RPMI8226 (cell line): ENCODE data around the gene IQCF5.
"Not testable (repeated sequence)": the region's sequence is repeated elsewhere in the genome, so short reads cannot be mapped to it uniquely, and the experiment has no call there.

ENCODE experiments used
- DNase-seq: peaks from one replicate; pipeline ENCODE4 v3.0.0-alpha.2; 2015

The IQCF5 gene

GRCh38 chr3:51862886-51863285, 12.5 kb downstream of the IQCF5 start:
- DNase-seq, result no peak

DNA sequence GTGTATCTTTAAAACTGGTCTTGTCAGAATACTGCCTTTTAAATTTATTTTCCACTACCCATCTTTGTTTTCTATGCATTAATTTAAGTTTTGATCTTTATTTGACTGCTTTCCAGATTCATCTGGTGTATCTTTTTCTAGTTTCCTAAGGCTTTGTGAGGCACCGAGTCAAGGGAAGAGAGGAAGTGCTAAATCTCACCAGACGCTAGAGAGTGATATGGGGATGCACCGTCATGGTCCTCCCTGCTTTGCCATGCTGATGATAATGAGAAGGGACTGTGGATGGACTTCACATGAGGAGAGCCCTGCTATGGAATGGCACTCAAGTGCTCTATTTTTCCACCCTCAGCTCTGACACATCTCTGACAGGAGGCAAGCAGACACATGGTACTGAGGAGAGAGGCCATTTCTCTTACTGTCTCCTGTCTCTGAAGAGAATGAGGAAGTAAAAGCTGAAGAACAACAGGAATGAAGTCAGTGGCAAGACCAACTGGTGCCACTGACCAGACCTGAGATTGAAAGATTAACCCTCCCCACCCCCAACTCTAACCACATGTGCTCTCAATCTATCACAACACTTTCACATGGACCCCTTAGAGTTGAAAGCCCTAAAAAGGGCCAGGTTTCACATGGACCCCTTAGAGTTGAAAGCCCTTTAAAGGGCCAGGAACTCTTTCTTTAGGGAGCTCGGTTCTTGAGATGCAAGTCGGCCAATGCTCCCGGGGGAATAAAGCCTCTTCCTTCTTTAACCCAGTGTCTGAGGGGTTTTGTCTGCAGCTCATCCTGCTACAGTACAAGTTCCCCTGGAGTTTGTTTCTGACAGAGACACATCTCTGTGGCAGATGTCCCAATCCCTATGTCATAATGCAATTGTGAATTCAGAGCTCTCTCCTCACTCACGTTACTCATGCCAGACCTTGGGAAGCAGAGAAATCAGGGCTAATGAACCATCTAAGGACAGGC, 14.4 kb downstream of the IQCF5 start, which contains the start of gene IQCF2:
Gene IQCF2, plus strand, starts transcription at position 913 of the 963 bp plus-strand sequence. CDS start 52 bp downstream, outside the sequence.
- no peak for DNase-seq

DNA sequence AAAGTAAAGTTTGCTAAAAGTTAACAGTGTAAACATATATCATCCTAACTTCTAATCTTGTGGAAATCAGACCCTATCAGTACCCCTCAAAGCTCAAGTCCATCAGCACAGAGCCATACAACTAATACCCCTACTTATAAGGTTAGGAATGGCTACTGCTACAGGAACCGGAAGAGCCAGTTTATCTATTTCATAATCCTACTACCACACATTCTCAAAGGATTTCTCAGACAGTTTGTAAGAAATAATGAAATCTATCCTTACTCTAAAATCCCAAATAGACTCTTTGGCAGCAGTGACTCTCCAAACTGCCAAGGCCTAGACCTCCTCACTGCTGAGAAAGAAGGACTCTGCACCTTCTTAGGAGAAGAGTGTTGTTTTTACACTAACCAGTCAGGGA, 20.0 kb downstream of the IQCF5 start:
- not testable (repeated sequence) for DNase-seq

DNA sequence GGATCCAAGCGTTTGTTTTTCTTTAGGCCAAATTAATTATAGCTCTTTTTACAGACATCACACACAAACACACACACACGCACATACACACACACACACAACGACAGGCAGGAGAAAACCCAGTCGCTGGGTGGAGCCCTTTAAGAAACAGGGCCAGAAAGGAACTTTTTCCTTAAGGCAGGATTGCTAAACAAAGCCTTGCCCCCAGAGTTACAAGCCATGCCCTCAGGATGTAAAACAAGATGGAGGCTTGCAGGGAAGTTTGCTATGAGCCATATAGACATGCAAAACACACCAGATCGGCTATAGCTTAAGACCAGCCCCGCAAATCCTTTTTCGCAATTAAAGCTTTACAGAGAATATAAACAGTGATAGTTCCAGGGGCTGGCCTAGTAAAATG, 30.3 kb downstream of the IQCF5 start:
- no peak for DNase-seq

DNA sequence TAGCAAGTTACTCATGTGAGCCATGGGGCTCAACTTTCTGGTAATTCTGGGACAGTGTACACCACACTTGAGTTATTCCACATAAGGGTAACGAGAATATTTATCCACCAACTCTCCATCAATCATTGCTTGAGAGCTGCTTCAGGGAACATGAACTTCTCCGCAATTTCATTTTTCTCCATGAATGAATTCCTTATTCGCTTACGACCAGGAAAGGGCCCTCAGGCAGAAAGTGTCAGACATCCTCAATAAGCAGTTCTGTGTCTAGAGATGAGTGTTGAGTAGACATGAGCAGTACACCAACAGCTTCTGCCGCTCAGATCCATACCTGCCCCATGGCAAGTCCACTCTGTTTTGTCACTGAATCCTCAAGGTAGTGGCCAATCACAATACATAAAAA, 38.8 kb downstream of the IQCF5 start:
- DNase-seq, result no peak

DNA sequence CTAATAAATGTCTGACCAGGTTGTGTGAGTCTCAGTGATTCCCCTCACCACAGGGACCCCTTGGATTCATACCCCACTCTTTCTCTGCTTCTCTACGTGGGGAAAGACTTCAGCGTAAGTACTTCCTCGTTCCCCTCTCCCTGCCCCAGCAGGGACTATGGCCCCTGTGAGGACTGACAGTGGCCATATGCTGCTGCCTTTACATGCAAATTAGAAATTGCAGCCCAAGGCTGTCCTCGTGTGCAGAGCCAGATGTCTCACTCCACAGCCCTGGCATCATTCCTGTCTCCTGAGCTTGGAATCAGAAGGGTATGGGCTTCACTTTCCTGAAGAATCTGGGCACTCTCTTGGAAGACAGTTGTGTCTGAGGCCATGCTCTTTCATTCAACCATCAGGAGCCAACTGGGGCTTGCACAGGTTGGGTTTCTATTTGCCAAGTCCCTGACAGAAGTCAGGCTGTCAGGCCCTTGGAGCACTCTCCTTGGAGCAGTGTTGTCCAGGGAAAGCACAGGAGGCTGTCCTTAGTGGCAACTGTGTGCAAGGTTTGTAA, 44.5 kb downstream of the IQCF5 start:
- no peak for DNase-seq

- DNase-seq, result no peak
Observed at GRCh38 chr3:51830345-51830744, 45.1 kb downstream of the IQCF5 start.

DNA sequence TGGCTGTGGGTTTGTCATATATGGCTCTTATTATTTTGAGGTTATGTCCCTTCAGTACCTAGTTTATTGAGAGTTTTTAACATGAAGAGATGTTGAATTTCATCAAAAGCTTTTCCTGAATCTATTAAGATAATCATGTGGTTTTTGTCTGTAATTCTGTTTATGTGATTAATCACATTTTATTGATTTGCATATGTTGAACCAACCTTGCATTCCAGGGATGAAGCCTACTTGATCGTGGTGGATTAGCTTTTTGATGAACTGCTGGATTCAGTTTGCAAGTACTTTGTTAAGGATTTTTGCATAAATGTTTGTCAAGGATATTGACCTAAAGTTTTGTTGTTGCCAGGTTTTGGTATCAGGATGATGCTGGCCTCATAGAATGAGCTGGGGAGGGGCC, 47.1 kb downstream of the IQCF5 start:
- DNase-seq, result no peak
